NCI-H2171 treated with DMSO at 0.1 percent for 48 hours (cell line): ENCODE results near the gene DTD2.
A peak's percentile ranks its signal among the peaks of the same experiment; 100 is the strongest.
"Not testable (repeated sequence)": the region's sequence is repeated elsewhere in the genome, so short reads cannot be mapped to it uniquely, and the experiment has no call there.

Experiments
- DNase-seq: peaks from one replicate; lab custom pipeline; 2025; lab: John Stamatoyannopoulos, UW

The DTD2 gene

GRCh38 chr14:31456841-31457664, at the start of gene DTD2:
Gene DTD2 (minus strand): TSS chr14:31457506. CDS start chr14:31457393, 113 bp downstream.
- DNase-seq, result peak; percentile 94

DNA sequence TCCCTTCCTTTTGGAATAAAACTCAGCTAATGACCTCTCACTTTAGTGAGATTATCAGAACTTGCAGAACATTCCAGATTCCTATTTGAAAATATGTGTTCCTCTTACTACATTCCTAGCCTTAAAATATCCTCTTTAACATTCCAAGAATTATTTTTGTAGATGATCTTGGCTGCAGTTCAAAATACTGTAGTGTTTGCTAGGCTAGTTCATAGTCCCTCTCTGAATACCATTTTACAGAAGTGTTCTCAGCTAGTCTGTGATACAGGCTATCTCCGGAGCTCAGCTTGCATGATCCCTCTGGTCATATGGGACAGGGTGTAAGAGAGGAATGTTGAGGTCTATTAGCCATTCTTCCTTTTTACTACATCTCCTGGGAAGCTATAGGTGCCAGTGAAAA, 48.1 kb upstream of the DTD2 start:
- DNase-seq, result no peak

DNA sequence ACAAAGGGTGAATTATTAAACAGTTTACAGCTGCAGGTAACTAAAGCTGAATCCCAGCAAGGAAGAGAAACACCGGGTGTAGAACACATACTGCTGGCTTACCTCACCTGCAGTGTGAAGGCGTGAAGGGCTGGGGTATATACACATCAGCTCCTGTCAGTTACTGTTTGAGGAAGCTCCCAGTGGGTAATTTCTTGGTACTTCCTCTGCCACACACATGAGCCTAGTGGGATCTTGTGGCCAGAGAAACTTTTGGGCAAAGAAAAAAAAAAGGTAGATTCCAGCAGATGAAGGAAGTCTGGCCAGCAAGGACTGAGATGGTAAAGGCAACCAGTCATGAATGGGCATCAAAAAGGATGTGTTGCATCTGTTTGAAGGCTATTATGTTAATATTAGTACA, 44.6 kb upstream of the DTD2 start:
- no peak for DNase-seq

DNA sequence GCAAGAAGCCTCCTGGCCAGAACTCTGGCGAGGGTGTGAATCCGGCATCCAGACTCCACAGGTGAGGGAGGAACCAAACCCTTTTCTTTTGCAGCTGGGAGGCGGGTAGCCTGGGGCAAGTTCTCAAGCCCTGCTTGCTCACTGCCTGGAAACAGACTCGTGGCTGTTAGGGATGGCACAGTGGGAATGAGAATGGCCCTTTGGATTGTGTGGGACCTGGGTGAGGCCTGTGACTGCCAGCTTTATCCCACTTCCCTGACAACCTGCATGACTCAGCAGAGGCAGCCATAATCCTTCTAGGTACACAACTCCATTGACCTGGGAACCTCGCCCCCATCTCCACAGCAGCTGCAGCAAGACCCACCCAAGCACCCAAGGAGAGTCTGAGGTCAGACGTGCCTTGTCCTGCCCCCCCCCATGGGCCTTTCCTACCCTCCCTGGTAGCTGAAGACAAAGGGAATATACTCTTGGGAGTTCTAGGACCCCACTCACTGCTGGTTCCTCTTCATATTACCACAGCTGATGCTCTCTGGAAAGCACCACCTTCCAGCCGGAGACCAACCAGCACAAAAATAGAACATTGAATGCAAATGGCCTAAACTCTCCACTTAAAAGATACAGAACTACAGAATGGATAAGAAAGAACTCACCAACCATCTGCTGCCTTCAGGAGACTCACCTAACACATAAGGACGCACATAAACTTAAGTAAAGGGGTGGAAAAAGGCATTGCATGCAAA, 35.6 kb upstream of the DTD2 start:
- no peak for DNase-seq

DNA sequence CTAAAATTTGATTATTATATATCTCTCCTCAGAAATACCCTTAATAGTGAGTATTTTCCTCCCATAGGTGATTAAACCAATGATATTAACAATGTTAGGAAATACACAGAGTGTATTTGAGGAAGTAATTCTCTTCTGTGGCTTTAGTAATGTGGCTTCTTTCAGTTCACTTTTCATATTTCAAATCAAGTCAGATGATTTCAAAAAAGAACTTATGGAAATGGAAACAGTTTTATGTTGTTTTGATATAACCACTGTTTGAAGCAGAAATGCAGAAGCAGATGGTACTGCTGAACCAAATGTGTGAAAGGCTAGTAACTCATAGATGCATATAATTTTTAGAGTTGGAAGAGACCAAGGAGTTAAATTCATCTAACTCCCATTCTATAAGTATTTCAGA, 32.4 kb upstream of the DTD2 start:
- no peak for DNase-seq

GRCh38 chr14:31487886-31488285, 30.6 kb upstream of the DTD2 start, which contains the start of gene GPR33:
Gene GPR33 (minus strand): TSS chr14:31488039. CDS start chr14:31483965, 4,074 bp downstream.
- DNase-seq, result no peak

DNA sequence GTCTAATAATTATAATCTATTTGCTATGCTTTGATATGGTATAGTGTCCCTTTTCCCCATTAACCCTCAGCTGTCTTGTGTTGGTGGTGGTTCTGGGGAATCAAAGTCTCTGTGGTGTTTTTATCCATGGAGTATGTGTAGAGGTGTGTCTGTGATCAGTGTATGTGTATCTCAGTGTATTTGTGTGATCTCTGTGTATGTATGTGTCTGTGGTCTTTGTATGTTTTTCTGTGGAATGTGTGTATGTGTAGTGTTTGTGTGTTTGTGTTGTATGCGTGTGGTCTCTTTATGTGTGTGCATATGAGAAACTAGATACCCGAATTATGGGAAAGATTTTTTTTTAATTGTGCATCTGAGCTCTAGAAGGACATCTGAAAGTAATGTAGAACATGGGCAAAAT, 29.5 kb upstream of the DTD2 start:
- no peak for DNase-seq

DNA sequence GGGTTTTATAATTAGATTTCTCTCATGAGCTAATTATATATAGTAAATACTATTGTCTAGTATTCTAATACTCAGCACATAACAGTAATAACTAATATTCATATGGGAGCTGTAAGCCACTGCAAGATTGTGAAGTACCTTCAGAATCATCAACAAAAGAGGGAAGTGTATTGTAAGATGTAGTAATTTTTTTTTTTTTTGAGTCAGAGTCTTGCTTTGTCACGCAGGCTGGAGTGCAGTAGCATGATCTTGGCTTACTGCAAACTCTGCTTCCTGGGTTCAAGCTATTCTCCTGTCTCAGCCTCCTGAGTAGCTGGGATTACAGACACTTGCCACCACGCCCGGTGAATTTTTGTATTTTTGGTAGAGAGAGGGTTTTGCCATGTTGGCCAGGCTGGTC, 27.4 kb upstream of the DTD2 start:
- no peak for DNase-seq

DNA sequence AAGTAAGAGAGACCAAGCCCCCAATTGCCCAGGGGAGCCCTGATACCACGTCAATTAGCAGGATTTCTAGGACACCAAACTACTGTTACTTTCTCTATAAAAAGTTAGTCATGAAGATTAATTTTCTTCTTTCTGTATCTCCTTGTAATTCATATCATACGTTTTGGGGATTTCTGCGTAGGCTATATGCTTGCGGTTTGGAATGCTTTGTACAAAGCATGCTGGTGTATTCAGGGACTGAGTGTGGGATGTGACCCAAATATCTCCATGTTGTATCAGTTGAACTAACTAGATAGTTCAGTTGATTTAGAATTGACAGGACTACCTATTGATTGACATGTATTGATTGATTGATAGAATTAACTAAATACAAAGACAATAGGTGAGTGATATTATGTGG, 22.9 kb upstream of the DTD2 start:
- DNase-seq, result no peak

DNA sequence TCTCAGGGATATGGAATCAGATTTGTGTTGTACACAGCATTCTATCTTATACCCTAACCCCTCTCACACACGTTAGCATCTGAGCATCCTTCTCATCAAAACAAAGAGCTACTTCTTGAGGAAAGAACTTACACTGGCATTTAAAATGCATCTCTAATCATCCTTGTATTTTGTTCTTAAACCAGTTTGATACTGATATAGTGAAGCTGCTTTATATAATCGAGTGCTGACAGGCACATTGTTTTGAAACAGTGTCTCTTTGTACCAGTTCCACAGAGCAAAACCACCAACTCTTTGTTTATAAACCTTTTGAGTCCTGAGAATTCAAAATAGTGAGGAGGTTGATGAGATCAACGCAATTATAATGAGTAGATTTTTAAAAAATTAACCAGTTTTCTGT, 21.7 kb upstream of the DTD2 start:
- no peak for DNase-seq

GRCh38 chr14:31477248-31477647, 19.9 kb upstream of the DTD2 start:
- DNase-seq, result no peak

GRCh38 chr14:31476131-31476866, 19.0 kb upstream of the DTD2 start:
- no peak for DNase-seq

GRCh38 chr14:31466554-31466953, 9.2 kb upstream of the DTD2 start:
- no peak for DNase-seq

GRCh38 chr14:31465111-31465510, 7.8 kb upstream of the DTD2 start:
- DNase-seq, result no peak

DNA sequence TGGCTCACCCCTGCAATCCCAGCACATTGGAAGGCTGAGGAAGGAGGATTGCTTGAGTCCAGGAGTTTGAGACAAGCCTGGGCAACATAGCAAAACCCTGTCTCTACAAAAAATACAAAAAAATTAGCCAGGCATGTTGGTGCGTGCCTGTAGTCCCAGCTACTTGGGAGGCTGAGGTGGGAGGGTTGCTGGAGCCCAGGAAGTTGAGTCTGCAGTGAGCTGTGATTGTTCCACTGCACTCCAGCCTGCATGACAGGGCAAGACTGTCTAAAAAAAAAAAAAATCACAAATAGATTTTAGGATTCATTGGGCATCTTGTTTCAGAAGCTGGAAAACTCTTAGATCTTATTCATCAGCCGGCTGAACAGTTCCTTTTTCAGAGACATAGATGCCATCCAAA, 5.1 kb upstream of the DTD2 start:
- not testable (repeated sequence) for DNase-seq

DNA sequence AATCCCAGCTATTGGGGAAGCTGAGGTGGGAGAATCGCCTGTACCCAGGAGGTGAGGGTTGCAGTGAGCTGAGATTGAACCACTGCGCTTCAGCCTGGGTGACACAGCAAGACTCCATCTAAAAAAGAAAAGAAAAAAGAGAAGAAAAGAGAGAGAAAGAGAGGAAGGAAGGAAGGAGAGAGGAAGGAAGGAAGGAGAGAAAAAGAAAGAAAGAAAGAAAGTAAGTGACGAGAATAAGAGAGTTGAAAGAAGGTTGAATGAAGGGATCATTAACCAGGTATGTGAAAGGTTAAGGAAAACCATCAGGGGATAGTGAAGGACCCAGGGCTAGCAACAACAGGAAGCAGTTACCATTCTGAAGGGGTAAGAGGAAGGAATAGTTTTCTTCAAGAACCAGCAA, 4.2 kb upstream of the DTD2 start:
- DNase-seq, result no peak

GRCh38 chr14:31457665-31458659, 656 bp upstream of the DTD2 start:
- DNase-seq, result no peak

DNA sequence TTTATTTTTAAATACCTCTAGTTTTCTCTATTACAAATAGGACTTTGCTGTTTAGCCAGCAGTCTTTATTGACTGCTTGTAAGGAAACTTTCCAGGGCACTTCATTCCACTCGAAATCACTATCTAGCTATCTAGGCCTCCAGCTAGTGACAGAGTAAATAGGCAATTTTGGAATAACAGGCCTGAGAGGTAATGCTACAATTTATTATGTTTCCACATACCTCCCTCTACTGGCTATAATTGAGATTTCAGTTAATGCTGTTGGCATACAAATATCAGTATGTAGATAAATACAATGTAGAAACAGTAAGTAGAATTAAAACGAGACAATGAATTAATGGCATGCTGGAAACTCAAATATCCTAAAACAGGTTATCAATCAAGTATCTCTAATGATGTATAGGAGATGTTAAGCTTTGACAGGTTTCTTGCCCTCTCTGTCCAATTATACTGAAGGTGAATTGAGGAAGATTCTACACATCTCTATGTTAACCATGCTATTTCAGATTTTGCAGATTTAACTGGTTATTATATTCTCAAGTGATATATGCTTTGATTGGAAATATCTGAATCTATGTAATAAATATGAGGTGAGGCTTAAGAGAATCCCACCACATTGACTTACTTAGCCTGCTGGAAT, 7.2 kb downstream of the DTD2 start:
- peak; percentile 37 for DNase-seq

GRCh38 chr14:31449136-31449535, 8.2 kb downstream of the DTD2 start:
- no peak for DNase-seq

DNA sequence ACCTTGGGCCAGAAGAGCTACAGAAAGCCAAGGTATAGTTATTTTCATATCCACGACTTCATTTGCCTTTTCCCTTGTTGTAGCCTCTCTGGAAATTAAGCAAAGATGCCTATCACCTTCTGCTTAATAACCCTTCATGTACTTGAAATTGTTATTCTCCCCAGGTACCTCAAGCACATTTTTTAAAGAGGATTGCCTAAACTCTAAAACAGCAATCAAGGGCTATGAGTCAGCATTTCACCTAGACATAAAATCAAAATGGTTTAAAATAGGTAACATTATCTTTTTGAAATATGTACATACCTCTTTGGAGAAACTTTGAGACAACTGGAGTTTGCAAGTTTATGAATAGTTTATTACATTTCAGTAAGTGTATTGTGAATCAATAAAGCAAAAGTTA, 11.6 kb downstream of the DTD2 start:
- no peak for DNase-seq

DNA sequence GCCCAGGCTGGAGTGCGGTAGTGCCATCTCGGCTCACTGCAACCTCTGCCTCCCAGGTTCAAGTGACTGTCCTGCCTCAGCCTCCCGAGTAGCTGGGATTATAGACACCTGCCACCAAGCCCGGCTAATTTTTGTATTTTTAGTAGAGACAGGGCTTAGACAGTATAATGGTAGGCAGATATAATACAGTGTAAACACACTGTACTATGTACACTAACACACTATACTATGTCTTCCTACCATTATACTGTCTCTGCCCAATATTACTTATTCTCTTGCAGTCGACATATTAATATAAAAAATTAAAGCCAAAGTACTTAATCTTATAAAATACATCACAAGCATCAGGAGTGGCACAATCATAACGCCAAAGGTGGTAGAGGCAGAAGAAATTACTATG, 15.0 kb downstream of the DTD2 start:
- no peak for DNase-seq
